Liver (tissue), 3 donors: Measurements from ENCODE around the gene TTC1.

Experiments used
- EGR1 ChIP-seq, 2 donors: IDR thresholded peaks; 2 replicates each; pipeline ENCODE4 v1.6.1; 2016 to 2018; ENCODE audit warnings: antibody characterized with exemption in 2 of 2, low read depth in 2 of 2
- FOXA2 ChIP-seq: IDR thresholded peaks from 2 replicates; pipeline ENCODE4 v1.6.1; 2016; ENCODE audit warnings: antibody characterized with exemption
- GABPA ChIP-seq, 2 donors: IDR thresholded peaks in 1 of 2; conservative IDR thresholded peaks in 1 of 2; 2 replicates each; pipeline ENCODE4 v1.6.1; 2016; ENCODE audit warnings: antibody characterized with exemption in 2 of 2, mild to moderate bottlenecking in 1 of 2, moderate library complexity in 1 of 2
- NR2F2 ChIP-seq: IDR thresholded peaks from 2 replicates; pipeline ENCODE4 v1.6.1; 2016; ENCODE audit warnings: antibody characterized with exemption
- RAD21 ChIP-seq, 2 donors: IDR thresholded peaks; 2 replicates each; pipeline ENCODE4 v1.6.1; 2016; ENCODE audit warnings: antibody characterized with exemption in 2 of 2, mild to moderate bottlenecking in 2 of 2
- RXRA ChIP-seq, 2 donors: IDR thresholded peaks; 2 replicates each; pipeline ENCODE4 v1.6.1; 2017 to 2018; ENCODE audit warnings: antibody characterized with exemption in 2 of 2, mild to moderate bottlenecking in 1 of 2
- SP1 ChIP-seq: IDR thresholded peaks from 2 replicates; pipeline ENCODE4 v1.6.1; 2018; ENCODE audit warnings: antibody characterized with exemption, mild to moderate bottlenecking
- TAF1 ChIP-seq: conservative IDR thresholded peaks from 2 replicates; pipeline ENCODE4 v1.6.1; 2016; ENCODE audit warnings: antibody characterized with exemption, mild to moderate bottlenecking
- YY1 ChIP-seq: IDR thresholded peaks from 2 replicates; pipeline ENCODE4 v1.6.1; 2016; ENCODE audit warnings: antibody characterized with exemption, mild to moderate bottlenecking
- TF ChIP-seq, protein P1 (sequence below): fragments of 150-350 bp; IDR thresholded peaks from 2 replicates; pipeline ENCODE4 v1.5.1; 2017; ENCODE audit warnings: improper control_type of control experiment, low read depth, low read length; ENCODE audit not compliant: missing input control
- TF ChIP-seq, protein P2 (sequence below): IDR thresholded peaks from 2 replicates; pipeline ENCODE4 v1.6.1; 2016; ENCODE audit warnings: antibody characterized with exemption
- TF ChIP-seq, protein P3 (sequence below): IDR thresholded peaks from 2 replicates; pipeline ENCODE4 v1.6.1; 2016; ENCODE audit warnings: antibody characterized with exemption
- TF ChIP-seq, protein P4 (sequence below): IDR thresholded peaks from 2 replicates; pipeline ENCODE4 v1.6.1; 2016; ENCODE audit warnings: antibody characterized with exemption, mild to moderate bottlenecking
- donor health status: healthy.
- donor health status: healthy.

DNA sequence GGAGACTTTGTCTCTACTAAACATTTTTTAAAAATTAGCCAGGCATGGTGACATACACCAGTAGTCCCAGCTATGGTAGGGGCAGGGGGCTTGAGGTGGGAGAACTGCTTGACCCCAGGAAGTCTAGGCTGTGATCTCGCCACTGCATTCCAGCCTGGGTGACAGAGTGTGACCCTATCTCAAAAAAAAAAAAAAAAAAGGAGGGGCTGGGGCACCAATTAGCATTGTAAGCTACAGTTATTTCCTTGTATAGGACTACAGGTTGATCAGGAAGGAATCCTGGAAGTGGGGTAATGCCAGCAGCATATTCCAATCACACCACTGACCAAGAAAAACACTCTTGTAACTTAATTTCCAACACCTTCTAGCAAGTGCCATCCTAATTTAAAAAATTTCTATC is 78.3 kb downstream of the TTC1 start:
- no peak for TF ChIP-seq RAD21 (IDR thresholded peaks at IDR 0.05)
- no peak for TF ChIP-seq RXRA (IDR thresholded peaks at IDR 0.05)
- TF ChIP-seq, protein P1, sequence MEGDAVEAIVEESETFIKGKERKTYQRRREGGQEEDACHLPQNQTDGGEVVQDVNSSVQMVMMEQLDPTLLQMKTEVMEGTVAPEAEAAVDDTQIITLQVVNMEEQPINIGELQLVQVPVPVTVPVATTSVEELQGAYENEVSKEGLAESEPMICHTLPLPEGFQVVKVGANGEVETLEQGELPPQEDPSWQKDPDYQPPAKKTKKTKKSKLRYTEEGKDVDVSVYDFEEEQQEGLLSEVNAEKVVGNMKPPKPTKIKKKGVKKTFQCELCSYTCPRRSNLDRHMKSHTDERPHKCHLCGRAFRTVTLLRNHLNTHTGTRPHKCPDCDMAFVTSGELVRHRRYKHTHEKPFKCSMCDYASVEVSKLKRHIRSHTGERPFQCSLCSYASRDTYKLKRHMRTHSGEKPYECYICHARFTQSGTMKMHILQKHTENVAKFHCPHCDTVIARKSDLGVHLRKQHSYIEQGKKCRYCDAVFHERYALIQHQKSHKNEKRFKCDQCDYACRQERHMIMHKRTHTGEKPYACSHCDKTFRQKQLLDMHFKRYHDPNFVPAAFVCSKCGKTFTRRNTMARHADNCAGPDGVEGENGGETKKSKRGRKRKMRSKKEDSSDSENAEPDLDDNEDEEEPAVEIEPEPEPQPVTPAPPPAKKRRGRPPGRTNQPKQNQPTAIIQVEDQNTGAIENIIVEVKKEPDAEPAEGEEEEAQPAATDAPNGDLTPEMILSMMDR, result no peak
- TF ChIP-seq YY1, result no peak
- TF ChIP-seq, protein P2, sequence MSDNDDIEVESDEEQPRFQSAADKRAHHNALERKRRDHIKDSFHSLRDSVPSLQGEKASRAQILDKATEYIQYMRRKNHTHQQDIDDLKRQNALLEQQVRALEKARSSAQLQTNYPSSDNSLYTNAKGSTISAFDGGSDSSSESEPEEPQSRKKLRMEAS, result no peak
- no peak for TF ChIP-seq EGR1 (IDR thresholded peaks at IDR 0.05; ENCODE audit: low read depth in 2 of 2)
- TF ChIP-seq, protein P3, sequence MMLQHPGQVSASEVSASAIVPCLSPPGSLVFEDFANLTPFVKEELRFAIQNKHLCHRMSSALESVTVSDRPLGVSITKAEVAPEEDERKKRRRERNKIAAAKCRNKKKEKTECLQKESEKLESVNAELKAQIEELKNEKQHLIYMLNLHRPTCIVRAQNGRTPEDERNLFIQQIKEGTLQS, result no peak
- TF ChIP-seq NR2F2, result no peak
- TF ChIP-seq, protein P4, sequence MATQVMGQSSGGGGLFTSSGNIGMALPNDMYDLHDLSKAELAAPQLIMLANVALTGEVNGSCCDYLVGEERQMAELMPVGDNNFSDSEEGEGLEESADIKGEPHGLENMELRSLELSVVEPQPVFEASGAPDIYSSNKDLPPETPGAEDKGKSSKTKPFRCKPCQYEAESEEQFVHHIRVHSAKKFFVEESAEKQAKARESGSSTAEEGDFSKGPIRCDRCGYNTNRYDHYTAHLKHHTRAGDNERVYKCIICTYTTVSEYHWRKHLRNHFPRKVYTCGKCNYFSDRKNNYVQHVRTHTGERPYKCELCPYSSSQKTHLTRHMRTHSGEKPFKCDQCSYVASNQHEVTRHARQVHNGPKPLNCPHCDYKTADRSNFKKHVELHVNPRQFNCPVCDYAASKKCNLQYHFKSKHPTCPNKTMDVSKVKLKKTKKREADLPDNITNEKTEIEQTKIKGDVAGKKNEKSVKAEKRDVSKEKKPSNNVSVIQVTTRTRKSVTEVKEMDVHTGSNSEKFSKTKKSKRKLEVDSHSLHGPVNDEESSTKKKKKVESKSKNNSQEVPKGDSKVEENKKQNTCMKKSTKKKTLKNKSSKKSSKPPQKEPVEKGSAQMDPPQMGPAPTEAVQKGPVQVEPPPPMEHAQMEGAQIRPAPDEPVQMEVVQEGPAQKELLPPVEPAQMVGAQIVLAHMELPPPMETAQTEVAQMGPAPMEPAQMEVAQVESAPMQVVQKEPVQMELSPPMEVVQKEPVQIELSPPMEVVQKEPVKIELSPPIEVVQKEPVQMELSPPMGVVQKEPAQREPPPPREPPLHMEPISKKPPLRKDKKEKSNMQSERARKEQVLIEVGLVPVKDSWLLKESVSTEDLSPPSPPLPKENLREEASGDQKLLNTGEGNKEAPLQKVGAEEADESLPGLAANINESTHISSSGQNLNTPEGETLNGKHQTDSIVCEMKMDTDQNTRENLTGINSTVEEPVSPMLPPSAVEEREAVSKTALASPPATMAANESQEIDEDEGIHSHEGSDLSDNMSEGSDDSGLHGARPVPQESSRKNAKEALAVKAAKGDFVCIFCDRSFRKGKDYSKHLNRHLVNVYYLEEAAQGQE, result no peak
- TF ChIP-seq TAF1, result no peak
- TF ChIP-seq FOXA2, result no peak
- TF ChIP-seq SP1, result no peak
- no peak for TF ChIP-seq GABPA (IDR thresholded peaks at IDR 0.05 in 1 of 2, conservative IDR thresholded peaks at IDR 0.05 in 1 of 2)
